Panc1 (cell line): Measurements from ENCODE around the gene DNAAF8. TPM values are rescaled to one million over a fixed set of nuclear protein-coding genes. Genes with fewer than 3 reads are reported as not detected.

Experiments used
- ATAC-seq: fragments of 200-7000 bp; cut with Tn5 transposase; 2 replicates; pipeline ENCODE4 v1.9.1; 2020; ENCODE audit warnings: mild to moderate bottlenecking, moderate library complexity
- BruUV-seq: library from RNA; stranded (reverse); fragments of 400-500 nt; replicated peaks from 2 replicates; lab custom pipeline; 2021; lab: Mats Ljungman, UMichigan
- CTCF ChIA-PET: fragments of 300-600 bp; sonication (Branson Sonifier 250); formaldehyde crosslinking; loops from one replicate; lab custom pipeline; 2022; ENCODE audit warnings: antibody characterized with exemption; lab: Charles Lee
- POLR2A ChIA-PET: fragments of 300-600 bp; sonication (Branson Sonifier 250); formaldehyde crosslinking; loops from one replicate; lab custom pipeline; 2022; ENCODE audit warnings: antibody characterized with exemption; lab: Charles Lee
- DNase-seq: peaks from one replicate; pipeline ENCODE4 v3.0.0-alpha.2; 2010; ENCODE audit warnings: low read depth, low spot score
- H3K27ac ChIP-seq: 2 replicates; pipeline ENCODE4 v1.5.1; 2011; ENCODE audit warnings: mild to moderate bottlenecking, low read length, inconsistent platforms
- H3K27me3 ChIP-seq: fragments of 200-500 bp; sonication (Bioruptor generic); 2 replicates; pipeline ENCODE4 v1.6.0; 2014; ENCODE audit warnings: low read length, inconsistent platforms; ENCODE audit not compliant: control insufficient read depth, insufficient read depth
- H3K36me3 ChIP-seq: fragments of 200-500 bp; sonication (Bioruptor generic); 2 replicates; pipeline ENCODE4 v1.5.1; 2014; ENCODE audit warnings: inconsistent platforms, mild to moderate bottlenecking, low read length, moderate library complexity; ENCODE audit not compliant: control insufficient read depth, insufficient read depth
- H3K4me1 ChIP-seq: 2 replicates; pipeline ENCODE4 v1.5.1; 2011; ENCODE audit warnings: inconsistent platforms, mild to moderate bottlenecking, low read length, moderate library complexity; ENCODE audit not compliant: control insufficient read depth, insufficient read depth
- H3K4me3 ChIP-seq, 2 experiments: 2 replicates each; pipeline ENCODE4 v1.5.1; 2011 to 2012; ENCODE audit warnings: low read depth in 2 of 2, low read length in 2 of 2, mild to moderate bottlenecking in 2 of 2, inconsistent platforms in 1 of 2, moderate library complexity in 1 of 2
- H3K9me3 ChIP-seq: fragments of 200-500 bp; sonication (Bioruptor generic); 2 replicates; pipeline ENCODE4 v1.5.1; 2014; ENCODE audit warnings: low read depth, mild to moderate bottlenecking, inconsistent platforms, low read length, moderate library complexity; ENCODE audit not compliant: control insufficient read depth, insufficient read depth
- CTCF ChIP-seq: fragments of 450-650 bp; IDR thresholded peaks from 2 replicates; pipeline ENCODE4 v1.5.1; 2017; ENCODE audit warnings: mild to moderate bottlenecking
- POLR2AphosphoS5 ChIP-seq: IDR thresholded peaks from 2 replicates; pipeline ENCODE4 v1.6.1; 2012; ENCODE audit warnings: mild to moderate bottlenecking, low read depth, low read length, moderate library complexity
- REST ChIP-seq, 2 experiments: IDR thresholded peaks; 2 replicates each; pipeline ENCODE4 v1.6.1; 2011 to 2012; ENCODE audit warnings: low read depth in 2 of 2, control low read depth in 1 of 2, low read length in 1 of 2, mild to moderate bottlenecking in 1 of 2, moderate library complexity in 1 of 2; ENCODE audit not compliant: insufficient read depth in 1 of 2
- SIN3A ChIP-seq: IDR thresholded peaks from 2 replicates; pipeline ENCODE4 v1.6.1; 2012; ENCODE audit warnings: low read depth, mild to moderate bottlenecking, low read length, moderate library complexity, borderline replicate concordance; ENCODE audit not compliant: insufficient read depth
- TCF7L2 ChIP-seq: IDR thresholded peaks from 2 replicates; pipeline ENCODE4 v1.6.1; 2011; ENCODE audit warnings: mild to moderate bottlenecking, low read depth, low read length, inconsistent platforms
- in situ Hi-C: cut with HindIII; loops from 2 replicates; pipeline ENCODE4 v1.10.0; 2016; ENCODE audit warnings: low sequenced_read_pairs, low pct_unique_long_range_greater_than_20kb
- intact Hi-C: fragments of 100-400 bp; cut with micrococcal nuclease; formaldehyde crosslinking; loops from one replicate; pipeline ENCODE4 v1.10.0; 2022; ENCODE audit not compliant: unreplicated experiment
- total RNA-seq: library from RNA; stranded (reverse); gene quantifications from one replicate; pipeline ENCODE4 v1.2.1, GENCODE V29; 2021; ENCODE audit not compliant: unreplicated experiment

DNAAF8 gene
- total RNA-seq, 1 experiment from 2014 or later = 2.3 TPM

- peaks cover 8% of the 10 kb centered on the region for H3K36me3 ChIP-seq
Measured at GRCh38 chr16:4729876-4730275, 4.5 kb upstream of the DNAAF8 start.

GRCh38 chr16:4733211-4733742, 1.1 kb upstream of the DNAAF8 start:
- H3K4me3 ChIP-seq = peak overlapping the region; percentile 75 to 89
- in situ Hi-C loops = no loop called here
- intact Hi-C loops = no loop called here
- peaks cover 4% of the 10 kb centered on the region; the same call in 1 of the 2 replicates for H3K36me3 ChIP-seq
- ATAC-seq (no peak), DNase-seq (no peak)
- ChIA-PET CTCF (interaction anchor here (1.2 kb wide), 1 partner anchor 50 kb away, joined by 3 read pairs; no protein-coding TSS in a partner anchor), POLR2A (interaction anchor here (0.6 kb wide), 1 partner anchor 116 kb away, joined by 9 read pairs; no protein-coding TSS in a partner anchor)
- BruUV-seq = no TSS peak
- H3K27me3 ChIP-seq = no peaks in the 10 kb centered on the region
- H3K27ac ChIP-seq = peak overlapping the region; percentile 84
- TF ChIP-seq REST (IDR thresholded peaks at IDR 0.05; ENCODE audit: insufficient read depth in 1 of 2, low read depth in 2 of 2, low read length in 1 of 2) (no peak), POLR2AphosphoS5 (no peak), SIN3A (no peak), TCF7L2 (no peak), CTCF (no peak)
- H3K9me3 ChIP-seq = no peaks in the 10 kb centered on the region
- H3K4me1 ChIP-seq = no peaks in the 10 kb centered on the region

More at GRCh38 chr16:4729876-4730275, 4.5 kb upstream of the DNAAF8 start:
- BruUV-seq = no TSS peak
- ChIA-PET POLR2A (no interaction called here), CTCF (no interaction called here)
- no peak for DNase-seq
- no peaks in the 10 kb centered on the region for H3K9me3 ChIP-seq
- intact Hi-C loops = no loop called here
- H3K4me3 ChIP-seq = no peak overlapping the region
- no peak for ATAC-seq
- H3K4me1 ChIP-seq = no peaks in the 10 kb centered on the region
- in situ Hi-C loops = no loop called here
- no peak overlapping the region for H3K27ac ChIP-seq
- TF ChIP-seq TCF7L2 (no peak), CTCF (no peak), REST (IDR thresholded peaks at IDR 0.05; ENCODE audit: insufficient read depth in 1 of 2, low read depth in 2 of 2, low read length in 1 of 2) (no peak), POLR2AphosphoS5 (no peak), SIN3A (no peak)
- no peaks in the 10 kb centered on the region for H3K27me3 ChIP-seq
